Stimulated activated naive CD8-positive, alpha-beta T cell treated with anti-CD3 and anti-CD28 coated beads, Interleukin-15, Interleukin-2, amounts not matched to agents 100 U/mL and 50 U/mL, for 24 hours (primary cell): Measurements from ENCODE around the gene MORN1.
"Not testable (repeated sequence)": the region's sequence is repeated elsewhere in the genome, so short reads cannot be mapped to it uniquely, and the experiment has no call there.

Experiments used
- ATAC-seq: fragments of 150-1000 bp; cut with Tn5 transposase; one replicate; pipeline ENCODE4 v1.10.0; 2021
- DNase-seq: peaks from one replicate; pipeline ENCODE4 v3.0.0; 2021

The MORN1 gene

GRCh38 chr1:2304282-2304681 lies 87.1 kb downstream of the MORN1 start:
- ATAC-seq (no peak), DNase-seq (no peak)

GRCh38 chr1:2303781-2304180 lies 87.6 kb downstream of the MORN1 start:
- DNase-seq = no peak
- no peak for ATAC-seq

GRCh38 chr1:2303016-2303775 lies 88.2 kb downstream of the MORN1 start:
- ATAC-seq (no peak), DNase-seq (no peak)

- DNase-seq (no peak), ATAC-seq (no peak)
Measured at GRCh38 chr1:2302292-2302925, 88.9 kb downstream of the MORN1 start.

- DNase-seq (peak; percentile 50), ATAC-seq (no peak)
Measured at GRCh38 chr1:2301607-2302291, 89.6 kb downstream of the MORN1 start.

GRCh38 chr1:2300851-2301606 lies 90.3 kb downstream of the MORN1 start:
- peak; percentile 93 for DNase-seq
- peak; percentile 83 for ATAC-seq

GRCh38 chr1:2300004-2300771 lies 91.2 kb downstream of the MORN1 start:
- ATAC-seq (peak; percentile 83), DNase-seq (peak; percentile 89)

- no peak for ATAC-seq
Measured at GRCh38 chr1:2299131-2299627, 92.2 kb downstream of the MORN1 start.

GRCh38 chr1:2298685-2299084 lies 92.7 kb downstream of the MORN1 start:
- no peak for DNase-seq
- no peak for ATAC-seq

More at GRCh38 chr1:2299131-2299627, 92.2 kb downstream of the MORN1 start:
- DNase-seq = no peak

GRCh38 chr1:2297246-2298011 lies 93.9 kb downstream of the MORN1 start:
- ATAC-seq = no peak
- DNase-seq = no peak

GRCh38 chr1:2296614-2297013 lies 94.7 kb downstream of the MORN1 start:
- no peak for ATAC-seq
- no peak for DNase-seq

GRCh38 chr1:2296211-2296610 lies 95.1 kb downstream of the MORN1 start:
- ATAC-seq, DNase-seq: not testable (repeated sequence)

- ATAC-seq (no peak), DNase-seq (no peak)
Measured at GRCh38 chr1:2295526-2295925, 95.8 kb downstream of the MORN1 start.

GRCh38 chr1:2294725-2295078 lies 96.7 kb downstream of the MORN1 start:
- DNase-seq (no peak), ATAC-seq (no peak)

- no peak for ATAC-seq
- DNase-seq = no peak
Measured at GRCh38 chr1:2294033-2294724, 97.2 kb downstream of the MORN1 start.

GRCh38 chr1:2292725-2293450 lies 98.5 kb downstream of the MORN1 start:
- ATAC-seq (no peak), DNase-seq (no peak)

GRCh38 chr1:2291577-2291976 lies 99.8 kb downstream of the MORN1 start:
- DNase-seq = no peak
- ATAC-seq = no peak

- ATAC-seq (peak; percentile 92), DNase-seq (peak; percentile 85)
Measured at GRCh38 chr1:2290595-2291510, 100.5 kb downstream of the MORN1 start.
